HG03135 (cell line): Measurements from ENCODE around the gene MYO16.
"Not testable (repeated sequence)": the region's sequence is repeated elsewhere in the genome, so short reads cannot be mapped to it uniquely, and the experiment has no call there.

ENCODE experiments used
- ATAC-seq: cut with Tn5 transposase; IDR thresholded peaks from one replicate; pipeline ENCODE4 v1.9.1; 2021; ENCODE audit warnings: mild to moderate bottlenecking, moderate library complexity; ENCODE audit not compliant: unreplicated experiment

Gene MYO16

DNA sequence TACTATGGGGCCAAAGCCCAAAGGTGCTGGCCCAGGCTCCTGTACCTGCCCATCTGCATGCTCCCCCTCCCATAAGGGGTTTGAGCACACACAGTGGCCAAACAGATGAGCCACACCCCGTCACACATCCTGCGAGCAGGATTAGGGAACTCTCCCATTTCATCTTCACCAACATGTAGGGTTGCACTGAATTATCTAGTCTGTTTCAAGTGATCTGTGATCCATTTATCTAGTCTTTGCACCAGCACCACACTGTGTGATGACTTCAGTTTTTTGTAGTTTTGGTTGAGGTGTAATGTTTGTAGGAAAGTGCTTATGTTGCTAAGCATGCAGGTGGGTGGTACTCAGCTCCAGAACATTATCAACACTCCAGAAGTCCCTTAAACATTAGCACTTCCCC is 249.3 kb downstream of the MYO16 start:
- no peak for ATAC-seq

GRCh38 chr13:108889324-108889984 is 260.0 kb downstream of the MYO16 start:
- ATAC-seq: no peak

GRCh38 chr13:108895220-108895704 is 265.9 kb downstream of the MYO16 start:
- no peak for ATAC-seq

- no peak for ATAC-seq
Measured at GRCh38 chr13:108897955-108898354, 268.5 kb downstream of the MYO16 start.

DNA sequence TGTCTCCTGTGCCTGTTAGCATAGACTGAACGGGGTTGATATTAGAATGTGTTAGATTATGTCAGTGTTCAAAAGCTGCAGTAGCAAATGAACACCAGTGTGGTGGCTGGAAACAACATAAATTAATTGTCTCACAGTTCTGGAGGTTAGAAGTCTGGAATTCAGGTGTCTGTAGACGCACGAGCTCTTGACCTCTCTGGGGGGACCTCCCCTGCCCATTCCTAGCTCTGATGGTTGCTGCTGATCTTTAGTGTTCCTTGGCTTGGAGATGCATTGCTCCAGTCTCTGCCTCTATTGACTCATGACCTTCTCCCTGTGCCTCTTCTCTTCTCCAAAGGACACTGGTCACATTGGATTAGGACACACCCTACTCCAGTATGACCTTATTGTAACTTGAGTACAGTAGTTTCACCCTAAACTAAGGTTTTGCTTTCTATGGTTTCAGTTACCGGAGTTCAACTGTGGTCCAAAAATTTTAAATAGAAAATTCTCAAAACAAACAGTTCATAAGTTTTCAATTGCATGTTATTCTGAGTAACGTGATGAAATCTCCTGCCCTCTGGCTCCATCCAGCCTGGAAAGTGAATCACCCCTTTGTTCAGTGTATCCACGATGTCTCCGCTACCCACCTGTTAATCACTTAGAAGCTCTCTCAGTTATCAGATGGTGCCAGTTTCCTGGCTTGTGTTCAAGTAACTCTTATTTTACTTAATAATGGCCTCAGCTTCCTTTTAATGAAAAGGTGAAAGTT is 273.2 kb downstream of the MYO16 start:
- no peak for ATAC-seq

DNA sequence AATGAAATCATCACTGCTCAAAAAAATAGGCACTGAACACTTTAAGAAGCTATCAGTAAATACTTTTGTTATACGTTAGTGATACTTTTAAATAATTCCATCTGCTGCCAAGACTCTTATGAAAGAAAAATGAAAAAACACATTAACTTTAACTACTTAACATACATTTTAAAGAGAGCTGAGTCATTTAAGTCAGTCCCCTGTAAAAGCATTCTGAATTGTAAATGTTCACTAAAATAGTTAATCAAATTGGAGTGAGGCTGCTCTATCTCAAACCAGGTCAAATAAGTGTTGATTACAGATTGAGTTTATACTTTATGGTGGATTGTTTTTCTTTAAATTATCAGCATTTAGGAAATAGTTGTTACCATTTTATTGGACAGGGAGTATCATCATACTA is 274.2 kb downstream of the MYO16 start:
- no peak for ATAC-seq

DNA sequence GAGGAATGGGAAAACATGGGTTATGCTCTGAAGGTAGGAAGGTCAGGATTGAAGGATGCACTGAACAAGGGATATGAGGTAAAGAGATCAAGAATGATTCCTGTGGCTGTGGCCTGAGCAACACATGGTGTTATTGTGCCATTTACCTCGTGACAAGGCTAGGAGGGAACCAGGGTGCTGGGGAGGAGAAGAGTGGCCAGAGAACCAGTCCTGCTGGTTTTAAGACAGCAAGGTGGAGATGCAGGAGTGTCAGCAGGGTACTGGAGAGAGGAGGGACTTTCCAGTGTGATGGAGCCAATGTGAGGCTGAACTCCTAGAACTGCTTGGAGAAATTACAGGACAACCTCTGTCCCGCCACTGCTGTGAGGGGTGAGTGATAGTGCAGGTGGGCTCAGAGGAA is 282.4 kb downstream of the MYO16 start:
- no peak for ATAC-seq

- not testable (repeated sequence) for ATAC-seq
Measured at GRCh38 chr13:108913731-108914130, 284.3 kb downstream of the MYO16 start.

GRCh38 chr13:108915095-108915633 is 285.8 kb downstream of the MYO16 start:
- ATAC-seq: no peak

GRCh38 chr13:108915634-108916512 is 286.5 kb downstream of the MYO16 start:
- ATAC-seq: peak; percentile 86

DNA sequence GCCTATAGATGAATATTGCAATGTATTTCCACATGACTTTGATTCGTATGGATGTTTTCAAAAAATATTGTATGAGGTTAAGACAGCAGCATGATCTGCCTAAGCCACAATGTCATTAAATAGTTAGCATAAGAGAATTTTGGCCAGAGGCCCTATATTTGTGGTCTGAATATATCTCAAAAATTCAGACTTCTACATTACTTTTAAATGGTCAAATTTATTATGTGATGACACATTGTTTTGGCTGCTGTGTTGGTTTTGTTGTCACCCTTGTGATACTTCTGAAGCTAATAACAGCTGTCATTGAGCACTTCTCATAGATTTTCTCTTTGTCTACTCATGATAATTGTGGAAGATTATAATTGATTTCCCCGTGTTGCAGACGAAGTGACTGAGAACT is 288.2 kb downstream of the MYO16 start:
- no peak for ATAC-seq

- no peak for ATAC-seq
Measured at GRCh38 chr13:108919036-108919907, 289.9 kb downstream of the MYO16 start.

DNA sequence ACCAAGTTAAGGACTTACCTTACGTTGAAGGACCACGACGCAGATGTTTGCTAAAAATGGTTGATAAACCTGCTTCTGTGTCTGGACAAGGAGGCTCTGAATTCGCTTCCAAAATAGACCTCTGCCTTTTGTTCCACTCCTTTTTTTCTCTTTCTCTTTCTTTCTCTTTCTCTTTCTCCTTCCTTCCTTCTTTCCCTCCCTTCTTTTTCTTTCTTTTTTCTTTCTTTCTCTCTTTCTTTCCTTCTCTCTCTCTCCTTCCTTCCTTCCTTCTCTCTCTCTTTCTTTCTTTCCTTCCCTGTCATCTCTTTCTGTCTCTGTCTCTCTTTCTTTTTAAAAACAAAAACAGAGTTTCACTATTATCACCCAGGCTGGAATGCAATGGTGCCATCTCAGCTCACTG is 290.7 kb downstream of the MYO16 start:
- ATAC-seq: no peak

DNA sequence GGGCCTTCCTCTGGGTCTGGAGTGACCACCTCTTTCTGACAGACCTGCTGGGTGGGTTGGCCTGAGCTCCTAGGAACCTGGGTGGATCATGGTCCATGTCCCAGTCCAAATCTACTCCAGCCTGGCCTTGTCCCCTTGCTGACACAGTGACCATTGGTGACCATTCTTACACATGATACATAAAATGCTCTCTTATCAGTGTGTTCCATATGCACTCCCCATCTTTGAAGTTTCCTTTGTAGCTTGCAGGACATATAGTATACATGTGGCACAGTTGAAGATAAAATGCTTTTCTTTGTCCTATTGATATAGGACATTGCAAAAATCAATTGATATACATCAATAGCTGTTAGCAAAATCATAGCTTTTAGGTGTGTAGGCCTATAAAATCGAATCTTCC is 291.8 kb downstream of the MYO16 start:
- no peak for ATAC-seq

DNA sequence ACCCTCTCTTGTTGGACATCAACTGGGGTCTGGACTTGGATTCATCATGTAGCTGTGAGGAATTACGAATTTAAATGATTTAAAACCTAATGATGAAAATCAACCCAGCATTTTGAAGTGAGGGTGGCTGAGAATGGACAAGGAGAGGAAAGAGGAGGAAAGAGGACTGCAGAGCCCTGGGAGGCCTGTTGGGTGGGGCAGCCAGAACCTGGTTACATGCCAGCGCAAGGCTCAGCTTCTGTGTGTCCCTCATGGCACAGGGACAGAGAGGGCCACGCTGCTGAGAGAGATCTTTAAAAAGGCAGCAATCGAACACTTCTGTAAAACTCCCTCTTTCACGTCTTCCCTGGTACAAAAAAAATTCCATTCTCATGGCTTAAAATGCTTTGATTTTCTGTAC is 292.7 kb downstream of the MYO16 start:
- no peak for ATAC-seq

DNA sequence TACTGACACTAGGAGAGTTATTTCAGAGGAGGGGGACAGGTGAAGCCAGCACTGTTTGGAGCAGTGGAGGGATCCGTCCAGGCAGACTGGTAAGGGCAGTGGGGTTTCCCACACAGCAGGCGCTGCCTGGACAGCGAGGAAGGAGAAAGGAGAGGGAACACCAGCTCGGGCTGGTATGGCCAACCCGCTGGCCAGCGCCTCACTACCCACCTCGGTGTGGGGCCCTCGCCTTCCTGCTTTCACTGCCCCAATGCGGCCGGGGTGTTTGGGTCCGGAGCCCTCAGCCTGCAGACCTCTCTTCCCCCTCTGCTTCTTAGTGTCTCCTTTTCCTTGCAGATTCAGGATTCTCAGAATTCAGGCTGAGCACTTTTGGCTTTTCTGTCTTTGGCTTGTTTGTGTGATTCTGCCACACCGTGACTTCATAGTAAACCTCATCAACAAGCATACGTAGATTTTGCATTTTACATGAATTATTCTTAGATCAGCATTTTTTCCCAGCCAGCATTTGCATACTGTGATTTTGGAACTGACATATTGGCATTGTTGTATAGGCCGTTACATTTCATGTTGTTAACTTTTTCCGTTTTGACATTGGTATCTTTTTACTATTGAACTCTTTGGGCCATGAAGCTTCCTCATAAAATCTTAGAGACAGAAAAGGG is 294.1 kb downstream of the MYO16 start:
- ATAC-seq: no peak

DNA sequence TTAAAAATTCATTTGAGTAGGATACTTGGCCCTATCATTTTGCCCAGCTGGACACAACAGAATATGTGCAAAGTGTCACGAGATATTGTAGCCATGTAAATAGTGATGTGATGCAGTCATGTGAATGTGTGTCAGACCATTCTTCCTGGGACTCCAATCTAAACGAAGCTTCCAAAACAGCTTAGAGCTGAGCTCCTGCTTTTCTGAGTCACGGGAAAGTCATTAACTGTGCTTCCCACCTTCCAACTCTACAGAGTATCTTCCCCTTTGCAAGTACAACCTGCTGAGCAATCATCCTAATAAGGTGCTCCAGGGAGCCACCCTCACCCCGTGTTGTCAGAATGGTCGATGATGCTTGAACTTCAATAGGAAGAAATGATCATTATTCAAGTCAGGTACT is 294.7 kb downstream of the MYO16 start:
- ATAC-seq: no peak

- ATAC-seq: no peak
Measured at GRCh38 chr13:108924541-108924940, 295.1 kb downstream of the MYO16 start.

- no peak for ATAC-seq
Measured at GRCh38 chr13:108925070-108925469, 295.7 kb downstream of the MYO16 start.

DNA sequence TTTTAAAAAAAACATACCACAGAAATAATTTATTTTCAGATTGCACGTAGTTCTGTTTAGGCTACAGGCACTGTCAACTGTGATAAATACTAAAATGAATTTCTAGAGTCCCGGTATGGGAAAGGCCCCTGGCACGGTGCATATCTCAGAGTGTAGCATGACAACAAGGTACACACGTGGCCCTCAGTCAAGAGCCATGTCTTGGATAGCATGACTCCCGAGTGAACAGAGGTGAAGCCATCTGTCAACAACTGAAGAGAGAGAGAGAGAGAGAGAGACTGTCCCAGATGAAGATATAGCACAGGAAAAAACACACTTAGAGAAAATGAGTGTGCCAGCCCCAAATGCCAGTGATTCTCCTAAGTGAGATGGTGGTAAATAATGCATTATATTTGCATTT is 297.5 kb downstream of the MYO16 start:
- no peak for ATAC-seq
